ENCODE results near the gene RTCB. TPM values are rescaled to one million over a fixed set of nuclear protein-coding genes. Genes with fewer than 3 reads are reported as not detected.

The RTCB gene
- 60.2 and 65.5 TPM in 2 replicates for total RNA-seq

- intact Hi-C loops (cut with micrococcal nuclease): loop anchor here (1.0 to 10.0 kb wide), 3 partner anchors 61 to 747 kb away; partner anchors contain the start of gene PISD
These were observed at the start of gene RTCB for GRCh38 chr22:32411829-32412592. TSS of gene RTCB (minus strand) at chr22:32412247. CDS start at chr22:32412156, 91 bp downstream.

- intact Hi-C loops (cut with micrococcal nuclease): no loop called here
These were observed 45.0 kb upstream of the RTCB start for GRCh38 chr22:32457031-32457430.

- intact Hi-C loops (cut with micrococcal nuclease): no loop called here
These were observed 36.9 kb upstream of the RTCB start for GRCh38 chr22:32448980-32449379.

GRCh38 chr22:32446321-32446720 is 34.3 kb upstream of the RTCB start:
- intact Hi-C loops (cut with micrococcal nuclease): no loop called here

GRCh38 chr22:32444068-32444467 is 32.0 kb upstream of the RTCB start:
- intact Hi-C loops (cut with micrococcal nuclease): no loop called here

GRCh38 chr22:32430352-32430751 is 18.3 kb upstream of the RTCB start:
- intact Hi-C loops (cut with micrococcal nuclease): no loop called here

- intact Hi-C loops (cut with micrococcal nuclease): no loop called here
These were observed 14.8 kb upstream of the RTCB start for GRCh38 chr22:32426881-32427280.

- intact Hi-C loops (cut with micrococcal nuclease): no loop called here
These were observed 11.6 kb upstream of the RTCB start for GRCh38 chr22:32423664-32424063.

GRCh38 chr22:32422062-32422461 is 10.0 kb upstream of the RTCB start:
- intact Hi-C loops (cut with micrococcal nuclease): no loop called here

- intact Hi-C loops (cut with micrococcal nuclease): no loop called here
These were observed 9.4 kb upstream of the RTCB start for GRCh38 chr22:32421484-32421883.

GRCh38 chr22:32417906-32418305 is 5.9 kb upstream of the RTCB start:
- intact Hi-C loops (cut with micrococcal nuclease): loop anchor here (10.0 kb wide), 1 partner anchor 753 kb away; the partner anchor contains the start of gene PISD

GRCh38 chr22:32416556-32417085 is 4.6 kb upstream of the RTCB start:
- intact Hi-C loops (cut with micrococcal nuclease): loop anchor here (10.0 kb wide), 1 partner anchor 752 kb away; the partner anchor contains the start of gene PISD

GRCh38 chr22:32414191-32414590 is 2.1 kb upstream of the RTCB start:
- intact Hi-C loops (cut with micrococcal nuclease): loop anchor here (5.0 to 10.0 kb wide), 2 partner anchors 442 to 749 kb away; partner anchors contain the start of gene PISD

- intact Hi-C loops (cut with micrococcal nuclease): loop anchor here (5.0 to 10.0 kb wide), 2 partner anchors 441 to 749 kb away; partner anchors contain the start of gene PISD
These were observed 1.7 kb upstream of the RTCB start for GRCh38 chr22:32413719-32414118.

- intact Hi-C loops (cut with micrococcal nuclease): loop anchor here (5.0 to 10.0 kb wide), 2 partner anchors 439 to 747 kb away; partner anchors contain the start of gene PISD
These were observed 645 bp downstream of the RTCB start for GRCh38 chr22:32411402-32411801.

GRCh38 chr22:32410459-32410858 is 1.6 kb downstream of the RTCB start:
- intact Hi-C loops (cut with micrococcal nuclease): loop anchor here (5.0 to 10.0 kb wide), 2 partner anchors 438 to 746 kb away; partner anchors contain the start of gene PISD

- intact Hi-C loops (cut with micrococcal nuclease): loop anchor here (5.0 to 10.0 kb wide), 2 partner anchors 438 to 745 kb away; partner anchors contain the start of gene PISD
These were observed 2.1 kb downstream of the RTCB start for GRCh38 chr22:32409977-32410376.

GRCh38 chr22:32407936-32408335 is 4.1 kb downstream of the RTCB start:
- intact Hi-C loops (cut with micrococcal nuclease): no loop called here

- intact Hi-C loops (cut with micrococcal nuclease): no loop called here
These were observed 4.7 kb downstream of the RTCB start for GRCh38 chr22:32407312-32407711.

- intact Hi-C loops (cut with micrococcal nuclease): no loop called here
These were observed 8.0 kb downstream of the RTCB start for GRCh38 chr22:32404021-32404420.

- intact Hi-C loops (cut with micrococcal nuclease): no loop called here
These were observed 10.6 kb downstream of the RTCB start for GRCh38 chr22:32401486-32401885.

- intact Hi-C loops (cut with micrococcal nuclease): no loop called here
These were observed 15.3 kb downstream of the RTCB start for GRCh38 chr22:32396746-32397145.
